Inferior parietal cortex (tissue), 1 donor: ENCODE measurements around the gene RPGR.

Source experiments
- DNase-seq: peaks from one replicate; pipeline ENCODE4 v3.0.0-alpha.2; 2016; ENCODE audit errors: extremely low spot score

Gene RPGR

DNA sequence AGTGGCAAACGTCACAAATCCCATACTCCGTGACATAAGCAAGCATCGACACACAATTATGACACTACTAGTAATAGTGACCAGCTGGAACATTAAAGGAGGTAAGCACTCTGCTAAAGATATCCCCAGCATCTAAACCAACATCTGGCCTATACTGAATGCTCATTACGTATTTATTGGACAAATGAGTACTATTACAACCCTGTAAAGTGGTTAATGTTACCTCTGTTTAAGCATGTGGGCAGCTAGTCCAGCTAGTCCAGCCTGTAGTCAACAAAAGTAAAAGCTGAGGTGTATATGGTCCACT, 419 bp upstream of the RPGR start:
- no peak for DNase-seq

DNA sequence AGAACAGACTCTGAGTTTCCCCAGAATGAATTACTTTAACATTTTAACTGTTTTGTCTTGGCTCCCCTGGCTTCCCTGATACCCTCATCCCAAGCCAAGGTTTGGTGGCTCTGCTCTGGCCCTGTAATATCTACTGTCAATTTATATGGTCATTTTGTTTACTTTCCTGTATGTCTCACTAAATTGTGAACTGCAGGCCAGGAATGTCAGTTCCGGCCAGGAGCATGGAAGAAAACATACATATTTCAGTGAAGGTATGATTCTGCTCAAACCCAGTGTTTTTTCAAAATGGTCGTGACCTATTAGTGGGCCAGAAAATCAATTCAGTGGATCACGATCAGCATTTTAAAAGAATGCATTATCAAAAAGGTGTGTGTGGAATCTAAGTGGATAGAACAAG, 1.2 kb downstream of the RPGR start:
- DNase-seq, result no peak

DNA sequence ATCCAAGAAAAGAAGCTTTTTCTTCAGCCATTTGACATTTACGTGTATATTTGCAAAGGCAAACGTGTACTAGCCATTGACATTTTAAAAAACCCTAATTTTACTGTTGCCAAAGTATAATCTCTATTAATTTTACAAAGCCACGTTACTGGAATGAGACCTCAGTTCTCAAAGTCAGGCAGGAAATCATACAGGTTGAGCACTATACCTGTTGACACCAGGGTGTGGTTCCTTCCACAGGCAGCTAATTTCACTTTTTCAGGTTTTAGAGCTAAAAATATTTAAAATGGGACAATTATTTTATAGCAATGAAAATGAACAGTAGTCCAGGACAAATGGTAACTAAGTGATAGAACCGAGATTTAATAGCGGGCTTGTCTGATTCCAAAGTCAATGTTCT, 6.5 kb downstream of the RPGR start:
- DNase-seq, result no peak

DNA sequence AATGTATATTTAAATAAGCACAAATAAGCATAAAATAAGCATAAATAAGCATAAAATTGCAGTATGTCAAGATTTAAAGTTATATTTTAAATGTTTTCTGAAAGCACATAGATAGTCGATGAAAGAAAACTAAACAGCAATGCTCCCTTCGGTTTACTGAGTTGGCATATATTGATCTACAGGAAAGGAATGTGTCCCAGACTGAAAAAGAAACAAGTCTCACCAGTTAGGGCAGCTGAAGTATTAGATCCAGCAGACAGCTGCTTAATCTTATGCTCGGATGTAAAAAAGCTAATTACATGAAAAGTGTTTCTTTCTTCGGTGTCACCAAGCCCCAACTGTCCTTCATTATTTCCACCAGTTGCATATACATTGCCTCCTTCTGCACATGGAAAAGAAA, 8.7 kb downstream of the RPGR start:
- no peak for DNase-seq

DNA sequence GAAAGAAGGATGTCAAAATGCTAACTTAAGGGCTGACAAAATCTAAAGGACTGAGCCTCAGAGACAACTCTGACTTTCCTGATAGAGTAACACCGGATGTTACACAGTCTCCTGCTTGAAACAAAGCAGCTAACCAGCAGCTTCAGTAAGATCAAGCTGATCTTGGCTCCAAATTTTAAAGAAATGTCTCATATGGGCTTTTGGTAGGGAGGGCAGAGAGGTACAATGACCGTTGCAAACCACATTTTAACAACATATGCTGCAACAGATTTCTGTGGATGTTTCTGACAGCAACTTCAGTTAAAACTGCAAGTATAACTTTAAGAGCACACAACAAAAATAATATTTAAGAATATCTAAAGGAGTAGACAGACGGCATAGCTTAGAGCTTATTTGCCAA, 9.1 kb downstream of the RPGR start:
- DNase-seq, result no peak

DNA sequence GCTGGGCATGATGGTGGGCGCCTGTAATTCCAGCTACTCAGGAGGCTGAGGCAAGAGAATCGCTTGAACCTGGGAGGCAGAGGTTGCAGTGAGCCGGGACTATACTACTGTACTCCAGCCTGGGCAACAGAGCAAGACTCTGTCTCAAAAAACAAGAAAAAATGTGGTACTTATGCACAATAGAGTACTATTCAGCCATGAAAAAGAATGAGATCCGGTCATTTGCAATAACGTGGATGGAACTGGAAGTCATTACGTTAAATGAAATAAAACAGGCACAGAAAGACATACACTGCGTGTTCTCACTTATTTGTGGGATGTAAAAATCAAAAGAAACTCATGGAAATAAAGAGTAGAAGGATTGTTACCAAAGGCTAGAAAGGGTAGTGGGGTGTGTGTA, 12.1 kb downstream of the RPGR start:
- no peak for DNase-seq

DNA sequence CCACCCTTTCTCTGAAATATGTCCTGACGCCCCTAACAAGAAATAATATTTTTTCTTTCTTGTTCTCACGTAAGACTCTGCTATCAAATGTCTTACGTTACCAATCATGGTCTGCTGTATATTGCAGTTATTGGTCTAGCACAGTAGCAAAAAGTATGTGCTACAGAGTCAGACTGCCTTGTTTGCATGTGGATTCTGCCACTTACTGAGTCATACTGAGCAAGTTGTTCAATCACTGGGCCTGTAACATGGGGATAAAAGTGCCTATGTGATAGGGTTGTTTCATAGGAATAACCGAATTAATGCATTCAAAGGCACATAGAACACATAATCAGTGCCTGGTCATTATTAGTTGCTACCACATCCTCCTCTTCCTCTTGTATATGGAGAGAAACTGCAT, 14.1 kb downstream of the RPGR start:
- DNase-seq, result no peak

DNA sequence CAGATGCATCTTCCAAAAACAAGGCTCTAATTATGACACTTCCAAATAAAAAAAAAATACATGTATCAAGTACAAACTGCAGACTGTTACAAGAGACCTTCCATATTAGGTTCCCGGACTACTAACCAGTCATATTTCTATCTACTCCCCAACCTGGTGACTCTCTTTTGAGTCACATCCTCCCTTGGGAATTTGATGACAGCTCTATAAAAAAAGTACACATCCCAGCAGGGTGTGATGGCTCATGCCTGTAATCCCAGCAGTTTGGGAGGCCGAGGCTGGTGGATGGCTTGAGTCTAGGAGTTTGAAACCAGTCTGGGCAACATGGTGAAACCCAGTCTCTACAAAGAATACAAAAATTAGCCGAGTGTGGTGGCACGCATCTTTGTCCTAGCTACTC, 14.9 kb downstream of the RPGR start:
- no peak for DNase-seq

DNA sequence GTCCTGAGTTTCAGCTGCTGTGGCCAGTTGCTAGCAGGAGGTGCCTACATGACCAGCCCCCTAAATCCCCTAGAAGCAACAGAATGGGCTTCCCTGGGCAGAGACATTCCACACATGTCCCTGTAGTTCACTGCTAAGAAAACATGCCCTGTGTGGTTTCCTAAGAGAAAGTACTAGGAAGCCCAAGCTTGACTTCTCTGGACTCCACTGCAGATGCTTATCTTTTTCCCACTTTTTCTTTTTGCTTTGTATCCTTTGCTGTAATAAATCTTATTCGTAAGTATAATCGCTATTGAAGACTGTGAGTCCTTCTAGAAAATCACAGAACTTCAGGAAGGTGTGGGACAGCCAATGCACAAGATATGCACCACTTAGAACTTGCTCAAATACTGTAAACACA, 15.6 kb downstream of the RPGR start:
- no peak for DNase-seq

DNA sequence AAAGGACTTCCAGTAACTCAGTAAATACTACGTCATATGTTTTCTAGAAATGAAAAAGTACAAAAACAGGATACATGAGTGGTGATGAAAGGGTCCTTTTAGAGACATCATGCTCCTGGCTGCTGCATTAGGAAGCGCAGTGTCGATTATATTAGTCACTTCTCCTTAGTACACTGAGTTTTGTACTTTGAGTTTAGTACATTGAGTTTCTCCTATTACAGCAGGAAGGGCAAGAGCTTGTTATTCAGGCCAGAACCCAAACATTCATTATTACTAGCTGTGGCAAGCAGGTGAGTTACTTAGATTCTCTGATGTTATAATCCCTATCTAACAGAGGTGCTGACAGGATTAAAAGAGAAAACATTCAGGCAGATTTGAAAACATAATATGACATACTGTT, 21.3 kb downstream of the RPGR start:
- no peak for DNase-seq

DNA sequence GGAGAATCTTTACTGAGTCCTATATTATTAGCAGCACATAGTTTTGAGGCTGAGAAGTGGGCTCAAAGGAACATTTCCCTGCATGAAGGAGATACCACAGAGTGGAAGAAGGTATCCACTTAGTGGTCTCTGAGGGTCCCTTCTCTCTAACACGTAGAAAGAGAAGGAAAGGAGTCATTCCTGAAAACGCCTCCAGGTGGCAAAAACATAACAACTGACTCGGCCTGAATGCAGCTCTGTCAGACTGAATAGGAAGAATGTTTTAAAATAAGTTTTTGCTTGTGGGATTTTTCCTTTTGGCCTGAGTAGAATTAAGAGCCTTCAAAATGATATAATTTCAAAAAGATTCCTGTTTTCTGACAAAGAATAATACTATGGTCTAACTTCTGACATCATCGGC, 23.3 kb downstream of the RPGR start:
- DNase-seq, result no peak

DNA sequence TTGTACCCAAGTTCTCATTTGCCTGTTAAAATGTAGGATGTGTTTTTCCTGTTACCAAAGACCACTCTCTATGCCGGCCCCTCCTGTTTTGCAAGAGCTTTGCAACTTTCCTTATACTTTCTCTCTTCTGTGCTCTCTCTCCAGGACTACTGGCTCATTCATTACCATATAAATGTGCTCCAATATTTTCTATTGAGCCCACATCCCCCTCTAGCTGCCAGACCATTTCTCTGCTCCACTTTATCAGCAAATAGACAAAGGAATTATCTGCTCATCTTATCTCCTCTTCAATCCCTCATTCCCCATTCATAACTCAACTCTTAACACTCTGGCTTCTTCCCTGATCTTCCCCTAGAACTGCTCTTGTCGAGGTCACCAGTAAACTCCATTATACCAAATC, 33.6 kb downstream of the RPGR start:
- DNase-seq, result no peak

DNA sequence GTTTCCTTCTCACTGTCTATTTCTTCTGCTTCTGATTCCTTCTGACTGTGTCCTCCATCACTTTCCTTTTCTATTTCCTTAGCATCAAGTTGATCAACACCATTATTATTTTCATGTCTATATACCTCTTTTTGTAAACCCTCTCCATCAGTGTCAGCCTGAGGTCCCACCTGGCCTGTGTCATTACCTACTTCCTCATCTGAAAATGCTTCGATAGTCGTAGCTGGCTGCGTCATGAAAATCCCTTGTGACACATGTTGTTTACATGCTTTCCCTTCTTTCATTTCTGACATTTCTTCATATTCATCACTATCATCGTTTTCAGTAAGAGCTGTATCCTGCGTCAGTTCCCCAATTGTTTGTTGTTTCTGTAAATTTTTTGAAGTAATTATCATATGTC, 39.6 kb downstream of the RPGR start:
- no peak for DNase-seq

DNA sequence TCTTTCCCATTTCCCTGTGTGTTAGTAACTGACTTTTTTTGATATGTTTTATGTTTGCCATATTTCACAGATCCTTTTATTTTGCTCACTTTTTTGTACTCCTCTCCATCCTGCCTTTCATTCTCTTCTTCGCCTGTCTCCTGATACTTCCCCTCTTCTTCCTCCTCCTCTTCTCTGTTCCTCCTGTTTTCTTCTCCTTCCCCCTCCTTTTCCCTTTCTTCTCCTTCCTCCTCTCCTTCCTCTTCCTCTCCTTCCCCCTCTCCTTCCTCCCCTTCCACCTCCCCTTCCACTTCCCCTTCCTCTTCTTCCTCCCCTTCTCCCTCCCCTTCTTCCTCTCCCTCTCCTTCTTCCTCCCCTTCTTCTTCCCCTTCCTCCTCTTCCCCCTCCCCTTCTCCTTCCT, 41.7 kb downstream of the RPGR start:
- no peak for DNase-seq

DNA sequence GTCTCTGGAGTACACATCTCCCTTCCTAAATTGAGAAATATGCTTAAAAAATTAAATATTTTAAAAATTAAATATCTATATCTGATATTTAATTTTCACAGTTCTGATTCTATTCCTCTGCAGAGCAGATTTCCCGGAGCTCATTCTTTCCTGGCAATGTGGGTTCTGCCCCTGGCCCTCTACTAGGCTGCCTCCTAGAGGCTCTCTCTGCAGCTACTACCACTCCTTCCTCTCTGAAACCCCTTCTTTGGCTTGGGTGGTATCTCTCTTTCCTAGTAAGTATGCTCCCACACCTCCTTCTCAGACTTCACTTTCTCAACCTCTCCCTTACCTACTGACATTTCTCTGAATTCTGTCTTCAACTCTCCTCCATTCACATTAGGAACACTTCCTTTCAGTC, 45.3 kb downstream of the RPGR start:
- DNase-seq, result no peak

DNA sequence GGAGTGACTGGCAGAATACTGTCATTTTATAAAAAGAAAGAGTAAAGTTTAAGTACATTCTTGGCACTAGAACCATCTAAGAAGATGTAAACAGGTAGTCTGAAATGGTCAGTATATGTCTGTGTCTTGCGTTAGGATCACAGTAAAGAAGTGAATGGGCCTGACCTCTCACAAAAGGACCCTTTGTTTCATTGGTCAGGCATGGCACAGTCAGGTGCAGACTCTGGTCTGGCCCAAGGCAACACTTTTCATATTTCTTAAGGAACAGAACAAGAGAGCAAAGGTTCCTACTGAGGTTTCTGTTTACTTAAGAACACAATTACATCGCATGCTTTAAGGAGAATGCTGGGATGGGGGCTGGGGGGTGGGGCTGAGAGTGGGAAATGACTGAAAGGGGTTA, 48.1 kb downstream of the RPGR start:
- DNase-seq, result no peak

DNA sequence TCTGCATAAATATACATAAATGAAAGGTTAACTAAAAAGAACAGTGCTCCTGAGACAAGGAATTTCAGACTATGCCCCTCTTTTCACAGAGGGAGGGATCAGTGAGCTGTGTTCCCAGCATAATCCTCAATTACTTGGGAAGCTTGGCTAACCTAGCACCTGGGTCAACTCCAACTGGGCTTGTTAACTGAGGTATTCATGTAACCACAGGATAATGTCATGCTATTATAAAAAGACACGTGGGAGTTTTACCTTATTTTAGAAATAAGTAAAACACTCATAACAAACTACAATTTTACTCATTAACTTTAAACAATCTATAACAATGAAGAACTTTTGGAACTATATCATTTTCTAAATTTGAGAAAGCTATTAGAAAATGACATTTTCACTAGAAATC, 48.6 kb downstream of the RPGR start:
- DNase-seq, result no peak

DNA sequence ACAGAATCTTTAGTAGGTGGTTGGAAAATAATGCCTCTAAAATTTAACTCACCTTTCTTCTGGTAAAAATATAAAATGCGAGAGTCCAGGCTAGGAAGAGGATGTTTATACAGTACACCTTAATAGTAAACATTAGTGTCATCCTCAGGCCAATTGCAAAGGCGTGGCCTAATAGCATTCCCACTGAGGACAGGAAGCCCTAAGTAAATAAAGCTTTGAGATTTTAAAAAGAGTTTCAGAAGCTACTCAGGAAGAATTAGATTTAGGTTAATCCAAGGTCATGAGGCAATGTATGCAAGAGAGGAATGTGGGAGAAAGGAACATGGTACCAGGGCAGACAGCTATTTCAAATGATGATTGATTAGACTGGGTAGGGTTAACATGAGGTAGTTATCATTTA, 49.5 kb downstream of the RPGR start:
- DNase-seq, result no peak

DNA sequence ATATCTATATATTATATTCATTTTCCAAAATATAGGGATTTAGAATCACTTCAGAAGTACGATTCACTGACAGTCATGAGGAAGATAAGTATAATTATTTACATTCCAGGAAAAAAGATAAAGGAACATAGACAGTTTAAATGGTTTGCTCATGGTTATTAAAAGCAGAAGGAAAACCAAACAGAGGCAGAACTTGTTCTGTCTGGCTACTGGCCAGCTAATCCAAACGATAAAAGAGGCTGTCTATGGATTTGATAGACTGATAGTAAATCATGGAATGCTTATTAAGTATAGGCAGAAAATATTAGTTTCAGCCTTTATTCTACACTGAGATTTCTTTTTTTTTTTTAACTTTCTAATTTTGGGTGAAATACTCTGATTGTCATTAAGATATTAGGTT, 50.2 kb downstream of the RPGR start:
- DNase-seq, result no peak

DNA sequence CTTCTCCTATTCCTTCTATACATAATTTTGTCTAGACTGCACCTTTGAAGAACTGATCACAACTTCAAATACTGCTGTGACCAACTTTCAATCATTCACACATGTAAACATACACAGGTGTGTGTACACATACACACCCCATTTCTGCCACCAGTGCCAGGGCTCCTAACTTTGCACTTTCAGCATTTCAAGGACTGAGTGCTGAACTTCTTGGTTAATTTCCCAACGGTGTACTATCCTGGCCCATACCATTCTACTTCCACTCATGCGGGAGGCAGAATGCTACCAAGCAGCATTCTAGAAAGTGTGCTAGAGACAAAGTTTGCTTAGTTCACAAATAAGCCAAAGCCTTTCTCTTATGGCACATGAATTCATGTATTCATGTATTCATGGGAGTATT, 51.2 kb downstream of the RPGR start:
- DNase-seq, result no peak

DNA sequence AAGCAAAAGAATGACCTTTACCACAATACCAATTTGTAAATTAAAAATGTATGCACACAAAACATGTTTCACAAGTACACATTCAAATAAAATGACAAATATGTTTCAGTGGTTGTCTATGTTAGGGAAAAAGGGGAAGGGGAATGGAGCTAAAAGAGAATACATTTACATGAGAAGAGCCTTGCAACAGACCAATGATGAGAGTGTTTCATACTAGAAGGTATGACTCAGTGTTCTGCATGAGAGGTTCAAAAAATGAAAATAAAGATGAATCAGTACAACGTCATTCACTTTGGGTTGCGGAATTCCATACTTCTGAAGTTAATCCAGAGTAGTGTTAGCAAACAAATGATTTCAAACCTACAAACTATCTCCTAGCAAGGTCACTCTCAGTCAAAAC, 51.7 kb downstream of the RPGR start:
- DNase-seq, result no peak

DNA sequence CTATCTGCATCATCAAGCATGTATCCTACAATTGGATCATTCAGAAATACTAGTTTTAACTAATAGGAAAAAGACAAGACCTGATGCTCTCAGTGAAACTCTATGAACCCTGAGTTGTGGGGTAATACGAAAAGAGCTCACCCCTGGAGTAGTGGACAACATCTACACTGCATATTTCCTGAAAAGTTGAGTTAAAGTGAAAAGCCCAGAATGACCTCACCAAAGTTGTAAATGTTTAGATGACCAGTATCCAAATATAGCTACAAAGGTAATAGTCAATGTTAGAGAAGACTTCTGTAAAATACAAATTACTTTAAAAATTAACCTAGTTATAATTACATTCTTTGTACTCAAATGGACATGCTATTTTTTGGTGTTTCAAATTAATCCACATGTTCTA, 53.9 kb downstream of the RPGR start:
- DNase-seq, result no peak

DNA sequence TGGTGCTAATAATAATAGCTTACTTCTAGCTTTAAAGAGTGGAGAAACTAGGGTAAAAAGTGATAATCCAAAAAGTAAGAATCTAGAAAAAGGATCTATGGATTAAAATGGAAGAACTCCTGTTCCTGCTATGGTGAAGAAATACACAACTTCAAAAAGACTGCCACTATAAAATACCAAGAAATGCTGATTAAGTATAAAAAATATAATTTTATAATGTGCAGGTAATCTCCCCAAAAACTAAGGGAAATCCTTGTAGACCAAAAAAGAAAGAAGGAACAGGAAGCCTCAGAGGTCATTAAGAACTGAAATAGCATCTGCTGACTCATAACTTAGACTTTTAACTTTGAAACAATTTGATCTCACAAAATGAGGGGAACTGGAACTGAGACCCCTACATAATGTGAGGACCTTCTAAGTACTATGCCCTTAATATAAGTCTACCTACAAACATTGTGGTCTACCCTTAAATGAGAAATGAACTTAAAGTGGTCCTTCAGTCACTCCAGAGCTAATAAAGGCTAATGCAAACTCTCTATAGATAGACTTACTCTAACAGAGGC, 56.1 kb downstream of the RPGR start:
- no peak for DNase-seq

DNA sequence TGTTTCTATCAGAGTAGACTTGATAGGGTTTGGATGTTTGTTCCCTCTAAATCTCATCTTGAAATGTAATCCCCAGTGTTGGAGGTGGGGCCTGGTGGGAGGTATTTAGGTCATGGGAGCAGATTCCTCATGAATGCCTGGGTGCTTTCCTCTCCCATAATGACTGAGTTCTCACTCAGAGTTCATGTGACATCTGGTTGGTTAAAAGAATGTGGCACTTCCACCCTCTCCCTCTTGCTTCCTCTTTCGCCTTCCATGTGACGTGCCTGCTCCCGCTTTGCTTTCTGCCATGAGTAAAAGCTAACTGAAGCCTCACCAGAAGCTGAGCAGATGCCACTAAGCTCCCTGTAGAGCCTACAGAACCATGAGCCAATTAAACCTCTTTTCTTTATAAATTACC, 59.3 kb downstream of the RPGR start:
- DNase-seq, result no peak
